ENCODE data around the gene EBI3. TPM values are rescaled to one million over a fixed set of nuclear protein-coding genes. Genes with fewer than 3 reads are reported as not detected.

EBI3 gene
- 1 to 10 TPM in 5 of 6 experiments, under 1 TPM in 1; 0.73 to 4.1 (median 2.0) TPM for total RNA-seq
- long read RNA-seq, partial matches to known transcripts, result 1 of 1 reads
- long read RNA-seq, other reads (novel, unspliced or antisense), result 0 of 1 reads

- TF ChIP-seq POLR2A (IDR thresholded peaks at IDR 0.05), result no peak
- no peak for TF ChIP-seq CTCF (IDR thresholded peaks at IDR 0.05)
- Histone ChIP-seq H3K4me1 (no peaks in the 10 kb centered on the region), H3K27ac (no peak within 1 kb of the TSS), H3K27me3 (no peaks in the 10 kb centered on the region), H3K4me3 (peak within 1 kb of the TSS in 1 of 3 donors; percentile 9), H3K36me3 (no peaks in the 10 kb centered on the region), H3K9me3 (no peaks in the 10 kb centered on the region)
- 14% methylated on average over 16 of the region's 19 CpGs for WGBS (ENCODE audit: insufficient coverage, low coverage, low lambda C conversion rate, missing lambda C conversion rate)
- intact Hi-C loops (cut with DNase I), result no loop called here
- DNase-seq, result peak in 1 of 3 donors; percentile 46
- peak; percentile 56 to 74 (median 72) for ATAC-seq
Observed at GRCh38 chr19:4229179-4229931, at the start of gene EBI3. TSS of gene EBI3 (plus strand) at chr19:4229523. CDS start at chr19:4229551, 28 bp downstream.

- DNase-seq (no peak), ATAC-seq (no peak)
- Histone ChIP-seq H3K9me3 (no peaks in the 10 kb centered on the region), H3K4me3 (no peak overlapping the region), H3K36me3 (peaks cover 0 to 5% (median 0%) of the 10 kb centered on the region in 4 donors), H3K27ac (no peak overlapping the region), H3K27me3 (no peaks in the 10 kb centered on the region), H3K4me1 (peaks cover 0 to 25% (median 4%) of the 10 kb centered on the region in 4 donors)
- TF ChIP-seq CTCF (IDR thresholded peaks at IDR 0.05) (no peak), POLR2A (IDR thresholded peaks at IDR 0.05) (no peak)
- 83% methylated on average over 1 of the region's 2 CpGs for WGBS (ENCODE audit: insufficient coverage, low coverage, low lambda C conversion rate, missing lambda C conversion rate)
- intact Hi-C loops (cut with DNase I), result no loop called here
Observed at GRCh38 chr19:4181053-4181508, 48.2 kb upstream of the EBI3 start.

- ATAC-seq, result peak; percentile 77 to 85 (median 82)
- WGBS (ENCODE audit: insufficient coverage, low coverage, low lambda C conversion rate, missing lambda C conversion rate), result under 1% methylated on average over 36 of the region's 58 CpGs
Observed at GRCh38 chr19:4182084-4182810, 47.1 kb upstream of the EBI3 start, which contains the start of the genes ANKRD24 and SIRT6. TSS of gene ANKRD24 (plus strand) at chr19:4182689. CDS start at chr19:4186426, 3,737 bp downstream. TSS of gene SIRT6 (minus strand) at chr19:4182563. CDS start at chr19:4182539, 24 bp downstream.

More at GRCh38 chr19:4182084-4182810, 47.1 kb upstream of the EBI3 start, which contains the start of the genes ANKRD24 and SIRT6:
- Histone ChIP-seq H3K27ac (peak within 1 kb of the TSS; percentile 37 to 80 (median 79)), H3K4me1 (peaks cover 0 to 31% (median 4%) of the 10 kb centered on the region in 4 donors), H3K27me3 (no peaks in the 10 kb centered on the region), H3K9me3 (no peaks in the 10 kb centered on the region), H3K4me3 (peak within 1 kb of the TSS; percentile 74 to 85 (median 75)), H3K36me3 (peaks cover 0 to 5% (median 0%) of the 10 kb centered on the region in 4 donors)
- no peak for TF ChIP-seq CTCF (IDR thresholded peaks at IDR 0.05)
- TF ChIP-seq POLR2A (IDR thresholded peaks at IDR 0.05), result peak; percentile 76
- peak; percentile 97 for DNase-seq
- intact Hi-C loops (cut with DNase I), result no loop called here

Data from right lobe of liver (tissue), 6 donors.